Activated T-helper 17 cell treated with anti-CD3 and anti-CD28 coated beads, Interleukin-2, amount 50 U/mL, for 72 hours (primary cell): ENCODE data around the gene OPA1. TPM values are rescaled to one million over a fixed set of nuclear protein-coding genes. Genes with fewer than 3 reads are reported as not detected.

Experiments
- ATAC-seq: fragments of 150-1000 bp; cut with Tn5 transposase; replicated peaks from 2 replicates; pipeline ENCODE4 v1.10.0; 2021; ENCODE audit warnings: mild to moderate bottlenecking, moderate library complexity
- H3K27ac Mint-ChIP-seq: one replicate; pipeline ENCODE4 v1.8.0; 2022; ENCODE audit warnings: mixed read lengths
- H3K27me3 Mint-ChIP-seq: one replicate; pipeline ENCODE4 v1.8.0; 2022; ENCODE audit warnings: mixed read lengths
- H3K36me3 Mint-ChIP-seq: one replicate; pipeline ENCODE4 v1.8.0; 2022; ENCODE audit warnings: low read depth, mild to moderate bottlenecking, mixed read lengths
- H3K4me1 Mint-ChIP-seq: one replicate; pipeline ENCODE4 v1.8.0; 2022; ENCODE audit warnings: mixed read lengths
- H3K4me3 Mint-ChIP-seq: one replicate; pipeline ENCODE4 v1.8.0; 2022; ENCODE audit warnings: mild to moderate bottlenecking, mixed read lengths
- H3K9me3 Mint-ChIP-seq: one replicate; pipeline ENCODE4 v1.8.0; 2022; ENCODE audit warnings: mixed read lengths
- total RNA-seq, 2 donors: library from RNA; stranded (reverse); gene quantifications; one replicate each; pipeline ENCODE4 v1.2.3, GENCODE V29; 2022

OPA1 gene
- total RNA-seq, 2 donors from 2014 or later: 98.5 to 112 TPM

DNA sequence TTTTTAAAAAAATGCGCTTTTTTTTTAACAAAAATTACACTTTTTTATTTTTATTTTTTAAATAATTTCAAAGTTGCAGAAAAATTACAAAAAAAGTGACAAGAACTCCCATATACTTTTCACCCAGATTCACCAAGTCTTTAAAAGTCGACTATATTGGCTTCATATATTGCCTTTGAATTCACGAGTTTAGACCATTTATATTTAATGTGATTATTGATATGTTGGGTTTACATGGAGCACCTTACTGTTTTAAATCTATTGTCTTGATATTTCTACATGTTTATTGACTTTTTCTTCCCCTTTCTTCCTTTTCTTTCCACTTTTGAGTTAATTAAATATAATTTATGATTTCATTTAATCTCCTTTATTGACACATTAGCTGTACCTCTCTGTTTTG lies 127.2 kb downstream of the OPA1 start:
- no peak for ATAC-seq
- H3K27me3 Mint-ChIP-seq: peaks cover 10% of the 10 kb centered on the region
- no peaks in the 10 kb centered on the region for H3K4me1 Mint-ChIP-seq
- H3K27ac Mint-ChIP-seq: no peak overlapping the region
- no peaks in the 10 kb centered on the region for H3K36me3 Mint-ChIP-seq
- peaks cover 4% of the 10 kb centered on the region for H3K9me3 Mint-ChIP-seq
- no peak overlapping the region for H3K4me3 Mint-ChIP-seq

DNA sequence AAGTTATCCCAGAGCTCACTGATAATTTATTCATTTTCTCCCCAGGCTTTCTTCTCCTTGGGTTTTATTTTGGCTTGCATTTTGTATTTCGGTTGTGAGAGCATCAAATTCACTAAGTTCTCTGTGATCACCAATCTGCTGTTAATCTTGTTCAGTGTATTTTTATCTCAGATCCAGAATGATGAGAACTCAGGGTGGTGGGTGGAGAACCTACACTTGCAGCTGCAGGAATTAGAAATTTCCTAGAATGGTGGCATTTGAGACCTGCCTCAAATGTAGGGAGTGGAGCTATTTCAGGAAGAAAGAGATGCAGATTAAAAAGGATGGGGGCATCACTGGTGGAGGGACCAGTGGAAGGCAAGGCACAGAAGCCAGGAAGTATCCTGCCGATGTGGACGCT lies 129.6 kb downstream of the OPA1 start:
- Mint-ChIP-seq H3K36me3 (no peaks in the 10 kb centered on the region), H3K4me3 (no peak overlapping the region), H3K27me3 (peaks cover 10% of the 10 kb centered on the region), H3K4me1 (no peaks in the 10 kb centered on the region), H3K27ac (no peak overlapping the region), H3K9me3 (no peaks in the 10 kb centered on the region)
- no peak for ATAC-seq

DNA sequence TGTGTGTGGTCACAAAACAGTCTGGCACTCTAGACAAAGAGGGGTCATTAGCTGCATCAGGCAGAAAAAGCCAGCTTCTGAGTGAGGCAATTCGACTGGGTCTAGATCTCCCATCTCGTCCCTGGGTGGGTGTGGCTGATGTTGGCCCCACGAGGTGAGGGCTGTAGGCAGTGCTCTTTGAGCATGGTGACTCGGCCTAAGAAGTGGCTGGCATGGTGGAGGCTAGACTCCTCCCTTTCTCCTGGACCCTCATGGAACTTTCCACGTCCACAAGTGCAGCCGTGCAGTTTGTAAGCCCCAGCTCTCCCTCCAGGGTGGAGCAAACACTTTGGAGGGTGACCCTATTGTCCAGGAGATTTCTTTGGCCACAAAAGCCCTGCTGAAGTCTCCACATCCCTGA lies 134.1 kb downstream of the OPA1 start:
- Mint-ChIP-seq H3K4me3 (no peak overlapping the region), H3K9me3 (no peaks in the 10 kb centered on the region), H3K36me3 (no peaks in the 10 kb centered on the region)

DNA sequence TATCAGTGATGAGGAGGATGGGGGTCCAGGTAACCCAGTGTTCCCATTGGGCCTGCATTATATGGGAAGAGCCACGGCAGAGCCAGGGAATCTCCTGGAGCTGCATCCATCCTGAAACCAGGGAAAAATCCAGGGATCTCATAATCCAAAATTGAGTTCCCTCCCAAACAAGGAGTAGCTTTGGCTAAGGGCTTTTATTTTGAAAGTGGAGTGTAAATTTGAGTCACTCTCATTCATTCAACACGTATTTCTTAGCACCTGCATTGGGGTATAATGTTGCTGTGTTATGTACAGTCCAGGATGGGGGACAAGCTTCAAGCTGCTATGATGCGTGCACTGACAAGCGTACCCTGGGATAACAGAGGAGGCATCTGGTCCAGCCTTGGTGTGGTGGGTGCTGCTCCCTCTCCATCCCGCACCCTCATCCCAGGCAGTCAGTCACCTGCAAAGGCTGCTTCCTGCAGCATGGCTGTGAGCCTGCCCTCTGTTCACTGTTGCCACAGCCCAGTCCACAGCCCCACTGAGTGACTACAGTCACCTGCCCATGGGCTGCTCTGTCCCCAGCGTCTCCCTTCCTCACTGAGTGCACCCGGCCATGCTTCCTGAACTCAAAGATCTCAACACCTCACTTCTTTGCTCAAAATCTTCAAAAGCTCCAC lies 135.6 kb downstream of the OPA1 start:
- H3K36me3 Mint-ChIP-seq: no peaks in the 10 kb centered on the region
- no peaks in the 10 kb centered on the region for H3K4me1 Mint-ChIP-seq
- H3K9me3 Mint-ChIP-seq: no peaks in the 10 kb centered on the region
- no peak overlapping the region for H3K27ac Mint-ChIP-seq
- ATAC-seq: no peak
- H3K4me3 Mint-ChIP-seq: no peak overlapping the region
- no peaks in the 10 kb centered on the region for H3K27me3 Mint-ChIP-seq

More for the DNA sequence above, 134.1 kb downstream of the OPA1 start:
- no peaks in the 10 kb centered on the region for H3K4me1 Mint-ChIP-seq
- no peak for ATAC-seq
- no peak overlapping the region for H3K27ac Mint-ChIP-seq
- H3K27me3 Mint-ChIP-seq: peaks cover 10% of the 10 kb centered on the region

GRCh38 chr3:193729088-193729465 lies 136.1 kb downstream of the OPA1 start:
- H3K27me3 Mint-ChIP-seq: no peaks in the 10 kb centered on the region
- no peak overlapping the region for H3K4me3 Mint-ChIP-seq
- no peaks in the 10 kb centered on the region for H3K4me1 Mint-ChIP-seq
- ATAC-seq: no peak
- H3K36me3 Mint-ChIP-seq: no peaks in the 10 kb centered on the region
- H3K9me3 Mint-ChIP-seq: no peaks in the 10 kb centered on the region
- H3K27ac Mint-ChIP-seq: no peak overlapping the region

- Mint-ChIP-seq H3K36me3 (no peaks in the 10 kb centered on the region), H3K4me3 (no peak overlapping the region), H3K4me1 (no peaks in the 10 kb centered on the region), H3K9me3 (no peaks in the 10 kb centered on the region), H3K27me3 (no peaks in the 10 kb centered on the region), H3K27ac (no peak overlapping the region)
- ATAC-seq: no peak
Observed at GRCh38 chr3:193729601-193730000, 136.6 kb downstream of the OPA1 start.

GRCh38 chr3:193730511-193730910 lies 137.5 kb downstream of the OPA1 start:
- Mint-ChIP-seq H3K36me3 (no peaks in the 10 kb centered on the region), H3K4me3 (no peak overlapping the region), H3K27ac (no peak overlapping the region), H3K9me3 (no peaks in the 10 kb centered on the region), H3K4me1 (no peaks in the 10 kb centered on the region), H3K27me3 (no peaks in the 10 kb centered on the region)
- no peak for ATAC-seq

DNA sequence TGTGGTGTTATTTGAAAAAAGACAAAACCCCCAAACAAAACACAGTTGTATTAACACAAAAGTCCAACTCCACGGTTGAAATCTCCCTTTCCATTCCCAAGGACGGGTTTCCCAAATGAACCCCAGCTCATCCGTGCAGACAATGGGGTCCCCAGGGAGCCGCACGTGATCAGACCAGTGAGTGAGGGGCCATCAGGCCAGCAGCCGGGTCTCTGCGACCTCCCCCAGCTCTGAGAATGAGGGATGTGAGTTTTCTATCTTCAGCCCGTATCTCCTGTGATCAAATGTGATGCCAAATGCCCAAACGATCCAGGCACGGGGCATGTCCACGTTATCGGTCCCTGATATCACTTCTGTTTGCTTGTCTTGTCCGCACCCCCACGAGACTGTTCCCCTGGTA lies 138.0 kb downstream of the OPA1 start:
- H3K27me3 Mint-ChIP-seq: no peaks in the 10 kb centered on the region
- H3K27ac Mint-ChIP-seq: no peak overlapping the region
- no peaks in the 10 kb centered on the region for H3K36me3 Mint-ChIP-seq
- no peaks in the 10 kb centered on the region for H3K4me1 Mint-ChIP-seq
- no peaks in the 10 kb centered on the region for H3K9me3 Mint-ChIP-seq
- H3K4me3 Mint-ChIP-seq: no peak overlapping the region
- no peak for ATAC-seq

DNA sequence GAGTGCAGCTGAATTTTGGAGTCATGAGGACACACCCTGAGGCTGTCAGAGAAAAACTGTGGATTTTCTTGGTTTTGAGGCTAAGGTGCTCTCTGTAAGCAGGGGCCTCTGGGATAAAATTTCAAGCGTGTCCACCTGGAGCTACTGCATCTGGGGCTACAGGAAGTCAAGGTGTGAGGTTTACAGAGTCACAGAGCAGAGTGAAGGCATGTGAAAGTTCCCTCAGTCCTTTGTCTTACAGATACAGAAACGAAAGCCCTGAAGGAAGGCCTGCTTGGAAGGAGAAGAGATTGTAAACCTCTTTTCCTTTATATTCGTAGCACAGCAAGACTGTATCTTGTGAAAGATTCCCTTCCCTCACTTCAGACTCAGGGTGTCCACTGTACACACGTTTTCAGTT lies 138.6 kb downstream of the OPA1 start:
- no peaks in the 10 kb centered on the region for H3K36me3 Mint-ChIP-seq
- no peaks in the 10 kb centered on the region for H3K9me3 Mint-ChIP-seq
- H3K27me3 Mint-ChIP-seq: no peaks in the 10 kb centered on the region
- H3K4me1 Mint-ChIP-seq: no peaks in the 10 kb centered on the region
- no peak overlapping the region for H3K27ac Mint-ChIP-seq
- no peak for ATAC-seq
- H3K4me3 Mint-ChIP-seq: no peak overlapping the region

DNA sequence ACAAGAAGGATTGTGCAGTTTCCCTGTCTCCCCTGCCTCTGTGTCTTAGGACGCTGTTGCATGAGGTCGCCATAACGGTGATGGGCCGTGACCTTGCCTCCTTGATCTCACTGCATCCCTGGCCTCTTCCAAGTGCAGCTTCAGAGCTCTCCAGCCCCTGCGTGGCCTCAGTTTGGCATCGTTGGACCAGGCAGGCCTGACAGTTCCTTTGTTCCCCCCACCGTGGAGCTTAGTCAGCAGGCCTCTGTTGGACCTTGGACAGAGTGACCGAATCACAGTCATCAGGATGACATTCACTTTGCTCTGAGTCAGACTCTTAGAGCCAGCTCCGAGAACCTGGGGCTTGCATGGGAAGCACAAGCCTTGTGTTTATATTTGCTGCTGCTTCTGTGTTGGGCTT lies 139.4 kb downstream of the OPA1 start:
- H3K4me1 Mint-ChIP-seq: no peaks in the 10 kb centered on the region
- ATAC-seq: no peak
- H3K4me3 Mint-ChIP-seq: no peak overlapping the region
- no peaks in the 10 kb centered on the region for H3K36me3 Mint-ChIP-seq
- H3K27me3 Mint-ChIP-seq: no peaks in the 10 kb centered on the region
- no peak overlapping the region for H3K27ac Mint-ChIP-seq
- no peaks in the 10 kb centered on the region for H3K9me3 Mint-ChIP-seq

DNA sequence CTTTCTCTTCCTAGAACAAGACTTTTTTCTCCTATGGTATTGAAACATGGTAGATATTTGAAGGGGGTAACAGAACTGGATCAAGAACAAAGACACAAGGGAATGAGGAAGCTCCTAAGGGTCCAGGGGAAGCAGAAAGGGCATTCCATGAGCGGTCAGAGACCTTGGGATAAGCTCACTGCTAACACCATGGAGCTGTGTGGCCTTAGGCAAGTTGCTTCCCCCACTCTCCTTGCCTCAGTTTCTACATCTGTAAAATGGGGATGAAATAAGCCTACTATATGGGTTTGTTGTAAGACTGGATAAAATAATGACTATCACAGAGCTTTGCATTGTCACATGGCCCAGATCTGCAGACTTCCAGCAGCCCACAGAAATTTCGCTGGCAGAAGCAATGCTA lies 139.8 kb downstream of the OPA1 start:
- H3K36me3 Mint-ChIP-seq: no peaks in the 10 kb centered on the region
- H3K27ac Mint-ChIP-seq: no peak overlapping the region
- no peak overlapping the region for H3K4me3 Mint-ChIP-seq
- H3K9me3 Mint-ChIP-seq: no peaks in the 10 kb centered on the region
- no peaks in the 10 kb centered on the region for H3K27me3 Mint-ChIP-seq
- no peak for ATAC-seq
- no peaks in the 10 kb centered on the region for H3K4me1 Mint-ChIP-seq

DNA sequence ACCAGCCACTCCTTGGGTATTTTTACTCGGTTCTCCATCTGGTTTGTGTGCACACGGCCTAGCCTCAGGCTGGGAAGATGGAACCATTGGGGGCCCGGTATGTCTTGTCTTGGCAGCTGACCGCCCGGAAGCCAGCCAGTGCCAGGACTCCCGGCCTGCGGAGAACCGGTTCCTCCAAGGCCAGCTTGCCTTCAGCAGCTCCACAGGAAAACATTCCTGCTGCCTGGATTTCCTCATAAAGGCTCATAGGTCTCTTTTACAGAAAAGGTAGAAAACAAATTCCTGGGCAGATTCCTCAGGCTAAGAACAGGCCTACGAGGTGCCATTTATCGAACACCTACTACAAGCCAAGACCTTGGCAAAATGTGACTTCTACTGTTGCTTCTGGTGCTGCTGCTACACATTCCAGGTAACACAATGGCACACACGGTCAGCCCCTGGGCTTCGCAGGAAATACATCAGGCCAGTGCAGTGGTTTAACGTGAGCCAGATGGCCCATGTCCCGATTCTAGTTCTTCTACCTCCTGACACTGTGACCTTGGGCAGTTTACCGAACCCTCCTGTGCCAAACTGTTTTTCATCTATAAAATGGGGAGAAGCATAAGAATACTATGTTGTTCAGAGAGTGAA lies 141.8 kb downstream of the OPA1 start:
- Mint-ChIP-seq H3K27ac (no peak overlapping the region), H3K36me3 (no peaks in the 10 kb centered on the region)
- no peak for ATAC-seq

DNA sequence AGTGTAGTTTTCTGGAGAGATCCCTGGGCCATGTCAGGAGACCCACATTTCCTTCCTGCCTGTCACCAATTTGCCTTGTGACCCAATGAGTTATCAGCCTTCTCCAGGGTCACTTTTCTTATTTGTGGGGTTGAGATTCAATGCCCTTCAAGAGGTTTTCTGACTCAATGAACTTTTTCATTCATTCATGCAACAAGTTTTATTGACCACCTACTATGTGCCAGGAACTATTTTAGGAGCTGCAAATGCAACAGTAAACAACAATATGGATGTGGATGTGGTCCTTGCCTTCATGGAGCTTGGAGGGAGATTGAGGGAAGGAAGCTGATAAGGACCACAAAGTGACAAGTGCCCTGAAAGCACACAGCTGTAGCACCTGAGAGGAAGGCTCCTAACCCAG lies 142.8 kb downstream of the OPA1 start:
- no peak for ATAC-seq
- H3K36me3 Mint-ChIP-seq: no peaks in the 10 kb centered on the region

More for the DNA sequence above, 141.8 kb downstream of the OPA1 start:
- H3K4me3 Mint-ChIP-seq: no peak overlapping the region
- no peaks in the 10 kb centered on the region for H3K4me1 Mint-ChIP-seq
- H3K27me3 Mint-ChIP-seq: no peaks in the 10 kb centered on the region
- no peaks in the 10 kb centered on the region for H3K9me3 Mint-ChIP-seq

DNA sequence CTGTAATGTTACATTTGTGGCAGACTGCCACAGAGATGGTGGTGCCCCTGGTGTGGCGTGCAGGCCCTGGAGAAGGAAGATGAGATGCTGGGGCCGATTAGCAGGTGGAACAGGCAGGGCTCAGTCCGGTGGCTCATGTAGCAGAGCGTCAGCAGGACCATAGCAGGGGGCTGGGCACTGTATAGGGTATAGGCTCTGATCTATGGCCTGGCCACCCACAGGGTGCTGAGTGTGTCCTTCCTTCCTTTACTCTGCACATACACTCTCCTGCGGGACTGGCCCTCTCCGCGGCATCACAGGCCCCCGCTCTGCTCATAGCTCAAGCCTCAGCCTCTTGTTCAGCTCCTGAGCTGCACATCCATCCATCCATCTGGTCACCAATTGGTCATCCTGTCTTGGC lies 143.6 kb downstream of the OPA1 start:
- Mint-ChIP-seq H3K27ac (no peak overlapping the region), H3K36me3 (no peaks in the 10 kb centered on the region), H3K27me3 (no peaks in the 10 kb centered on the region), H3K4me1 (no peaks in the 10 kb centered on the region), H3K4me3 (no peak overlapping the region), H3K9me3 (no peaks in the 10 kb centered on the region)
- no peak for ATAC-seq

More for the DNA sequence above, 142.8 kb downstream of the OPA1 start:
- Mint-ChIP-seq H3K27ac (no peak overlapping the region), H3K4me3 (no peak overlapping the region), H3K4me1 (no peaks in the 10 kb centered on the region), H3K9me3 (no peaks in the 10 kb centered on the region), H3K27me3 (no peaks in the 10 kb centered on the region)

DNA sequence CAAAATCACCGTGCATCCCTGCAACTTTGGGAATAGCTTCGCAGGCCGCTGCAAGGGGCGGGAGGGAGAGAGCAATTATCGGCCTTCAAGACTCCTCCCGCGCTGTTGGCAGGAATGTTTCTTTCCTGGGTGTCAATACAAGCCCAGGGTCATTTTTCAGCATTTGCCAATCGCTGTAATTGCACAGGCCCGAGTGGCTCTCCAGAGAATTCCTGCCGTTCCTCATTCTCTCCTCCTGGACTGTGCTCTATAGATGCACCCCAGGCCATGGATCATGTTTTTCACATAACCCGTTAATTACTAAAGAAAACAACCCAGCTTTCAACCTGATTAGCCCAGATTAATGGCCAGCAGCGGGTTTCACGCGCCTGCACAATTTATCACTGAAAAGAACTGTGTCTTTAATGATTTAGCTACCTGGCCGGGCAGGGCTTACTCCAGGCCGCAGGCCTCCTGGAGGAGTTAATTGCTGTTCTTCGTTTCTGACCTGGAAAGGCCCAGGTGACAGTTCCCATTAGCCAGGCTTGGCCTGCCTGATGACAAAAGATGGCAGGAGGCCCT lies 144.3 kb downstream of the OPA1 start:
- Mint-ChIP-seq H3K27me3 (no peaks in the 10 kb centered on the region), H3K9me3 (no peaks in the 10 kb centered on the region), H3K27ac (no peak overlapping the region), H3K36me3 (no peaks in the 10 kb centered on the region), H3K4me3 (no peak overlapping the region), H3K4me1 (no peaks in the 10 kb centered on the region)
- ATAC-seq: no peak
